GM13977 (cell line): ENCODE data around the gene HTR3D.
"Not testable (repeated sequence)": the region's sequence is repeated elsewhere in the genome, so short reads cannot be mapped to it uniquely, and the experiment has no call there.

ENCODE experiments used
- DNase-seq: peaks from one replicate; pipeline ENCODE4 v3.0.0; 2012; ENCODE audit warnings: low spot score
- CTCF ChIP-seq: IDR thresholded peaks from 2 replicates; pipeline ENCODE4 v1.5.1; 2012; ENCODE audit warnings: mild to moderate bottlenecking, control low read depth; ENCODE audit not compliant: insufficient read depth; ENCODE audit errors: extremely low read depth, missing control alignments
- in situ Hi-C: fragments of 300-500 bp; cut with MboI; formaldehyde crosslinking; loops from one replicate; pipeline ENCODE4 v1.12.0; 2022; ENCODE audit warnings: low sequenced_read_pairs, low pct_unique_long_range_greater_than_20kb, mixed read lengths, inconsistent platforms; ENCODE audit not compliant: unreplicated experiment

The HTR3D gene

GRCh38 chr3:184066211-184066610 is 34.7 kb downstream of the HTR3D start:
- in situ Hi-C loops = no loop called here
- no peak for TF ChIP-seq CTCF
- DNase-seq = no peak

DNA sequence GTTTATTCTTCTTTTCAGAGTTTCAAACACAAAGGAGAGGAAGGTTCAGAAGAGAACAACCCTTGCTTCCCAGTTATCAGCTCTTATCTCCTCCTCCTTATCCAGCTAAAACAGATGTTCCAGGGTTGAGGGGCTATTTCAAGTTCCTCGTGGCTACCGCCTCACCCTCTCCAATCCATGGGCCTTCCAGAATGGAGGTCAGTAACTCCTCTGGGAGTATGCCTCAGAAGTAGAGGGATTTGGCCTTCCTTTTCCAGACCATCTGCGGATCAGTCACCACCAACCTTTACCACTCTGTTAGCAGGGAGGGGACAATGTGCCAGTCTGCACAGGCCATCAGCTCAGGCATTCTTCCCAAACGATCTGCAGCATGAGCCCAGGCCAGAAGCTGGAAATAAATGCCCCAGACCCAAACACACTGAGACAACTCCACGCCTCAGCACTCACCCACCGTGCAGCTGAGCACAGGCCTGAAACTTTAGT is 36.1 kb downstream of the HTR3D start:
- in situ Hi-C loops = no loop called here
- TF ChIP-seq CTCF = no peak
- DNase-seq = no peak

- TF ChIP-seq CTCF = no peak
- in situ Hi-C loops = no loop called here
- no peak for DNase-seq
Observed at GRCh38 chr3:184068344-184068743, 36.8 kb downstream of the HTR3D start.

GRCh38 chr3:184071142-184071541 is 39.6 kb downstream of the HTR3D start:
- in situ Hi-C loops = not testable (repeated sequence)

DNA sequence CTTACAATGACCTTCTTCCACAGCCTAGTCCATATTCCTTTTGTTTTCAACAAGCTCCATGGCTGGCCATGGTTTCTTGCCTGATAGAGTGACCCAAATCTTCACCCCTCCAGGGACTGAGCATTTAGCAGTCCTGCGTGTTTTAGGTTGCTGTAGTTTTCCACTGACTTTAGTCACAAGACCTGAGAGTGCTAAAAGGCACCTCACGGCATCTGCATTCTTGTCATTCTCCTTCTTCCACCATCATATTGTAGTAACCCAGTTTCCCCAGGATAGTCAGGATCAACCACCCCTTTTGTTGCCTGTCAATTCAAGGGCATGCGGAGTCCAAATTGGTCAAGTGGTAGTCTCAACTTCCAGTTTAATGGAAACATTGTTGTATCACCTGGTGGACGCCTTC is 42.1 kb downstream of the HTR3D start:
- no peak for TF ChIP-seq CTCF
- in situ Hi-C loops = no loop called here
- no peak for DNase-seq

More at GRCh38 chr3:184071142-184071541, 39.6 kb downstream of the HTR3D start:
- not testable (repeated sequence) for DNase-seq

DNA sequence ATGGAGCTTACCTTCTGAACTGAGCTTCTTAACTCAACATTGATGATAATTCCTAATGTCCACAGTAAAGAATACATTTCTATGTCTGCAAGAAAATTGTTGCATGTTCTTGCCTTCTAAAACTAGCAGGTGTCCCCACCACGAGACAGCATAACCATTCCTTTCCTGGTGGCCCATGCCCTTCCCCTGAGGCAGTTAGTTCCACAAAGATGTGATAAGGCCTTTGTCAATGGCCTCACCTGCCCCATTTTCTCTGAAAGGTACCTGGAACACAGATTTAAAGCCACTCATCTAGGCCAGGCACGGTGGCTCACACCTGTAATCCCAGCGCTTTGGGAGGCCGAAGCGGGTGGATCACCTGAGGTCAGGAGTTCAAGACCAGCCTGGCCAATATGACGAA is 44.4 kb downstream of the HTR3D start:
- in situ Hi-C loops = no loop called here
- no peak for DNase-seq
- no peak for TF ChIP-seq CTCF

DNA sequence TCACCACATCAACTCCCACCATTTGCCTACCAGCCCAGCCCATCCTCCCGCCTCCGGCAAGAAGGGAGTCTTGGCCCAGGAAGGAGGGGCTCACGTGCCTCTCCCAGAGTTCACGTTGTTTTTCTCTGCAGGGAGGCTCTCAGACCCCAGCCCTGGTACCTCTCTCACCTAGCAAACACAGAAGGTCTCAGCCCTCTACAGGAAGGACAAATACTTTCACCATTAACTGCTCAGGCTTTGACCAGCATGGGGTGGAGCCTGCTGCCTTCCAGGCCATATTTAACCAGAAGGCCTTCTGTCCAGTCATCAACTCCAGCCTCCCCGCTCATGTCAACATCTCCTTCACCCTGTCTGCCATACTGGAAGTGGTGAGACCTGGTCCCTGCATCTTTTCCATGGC is 46.3 kb downstream of the HTR3D start:
- TF ChIP-seq CTCF = no peak
- in situ Hi-C loops = no loop called here
- DNase-seq = no peak
